ENCODE measurements around the gene CLASRP.
"Not testable (repeated sequence)": the region's sequence is repeated elsewhere in the genome, so short reads cannot be mapped to it uniquely, and the experiment has no call there.

Gene CLASRP

DNA sequence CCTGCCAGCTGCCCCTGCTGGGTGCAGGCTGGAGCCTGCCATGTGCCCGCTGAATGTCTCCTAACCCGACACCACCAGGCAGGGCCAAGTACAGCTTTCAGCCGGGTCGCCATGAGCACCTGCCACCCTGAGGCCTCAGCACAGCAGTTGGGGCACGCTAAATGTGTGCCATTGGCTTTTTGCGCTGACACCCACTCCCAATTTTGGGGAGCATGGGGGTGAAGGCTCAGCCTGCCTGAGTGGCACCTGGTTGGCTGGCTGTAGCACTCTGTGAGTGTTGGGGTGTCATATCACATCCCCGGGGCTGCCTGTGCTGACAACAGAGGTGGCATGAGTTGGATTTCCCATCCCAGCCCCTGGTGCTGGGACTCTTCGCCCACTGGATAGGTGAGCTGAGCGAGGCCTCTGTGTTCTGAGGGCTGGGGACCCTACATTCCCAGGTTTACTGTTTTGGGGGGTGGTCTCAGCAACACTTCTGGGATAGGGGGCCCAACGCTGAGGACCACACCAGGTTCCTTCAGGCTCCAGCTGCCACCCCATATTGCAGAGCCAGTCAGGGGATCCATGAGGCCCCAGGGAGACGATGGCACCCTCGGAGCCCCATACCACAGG lies 44.8 kb upstream of the CLASRP start:
- TF ChIP-seq, protein P1, sequence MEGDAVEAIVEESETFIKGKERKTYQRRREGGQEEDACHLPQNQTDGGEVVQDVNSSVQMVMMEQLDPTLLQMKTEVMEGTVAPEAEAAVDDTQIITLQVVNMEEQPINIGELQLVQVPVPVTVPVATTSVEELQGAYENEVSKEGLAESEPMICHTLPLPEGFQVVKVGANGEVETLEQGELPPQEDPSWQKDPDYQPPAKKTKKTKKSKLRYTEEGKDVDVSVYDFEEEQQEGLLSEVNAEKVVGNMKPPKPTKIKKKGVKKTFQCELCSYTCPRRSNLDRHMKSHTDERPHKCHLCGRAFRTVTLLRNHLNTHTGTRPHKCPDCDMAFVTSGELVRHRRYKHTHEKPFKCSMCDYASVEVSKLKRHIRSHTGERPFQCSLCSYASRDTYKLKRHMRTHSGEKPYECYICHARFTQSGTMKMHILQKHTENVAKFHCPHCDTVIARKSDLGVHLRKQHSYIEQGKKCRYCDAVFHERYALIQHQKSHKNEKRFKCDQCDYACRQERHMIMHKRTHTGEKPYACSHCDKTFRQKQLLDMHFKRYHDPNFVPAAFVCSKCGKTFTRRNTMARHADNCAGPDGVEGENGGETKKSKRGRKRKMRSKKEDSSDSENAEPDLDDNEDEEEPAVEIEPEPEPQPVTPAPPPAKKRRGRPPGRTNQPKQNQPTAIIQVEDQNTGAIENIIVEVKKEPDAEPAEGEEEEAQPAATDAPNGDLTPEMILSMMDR (IDR thresholded peaks at IDR 0.05; ENCODE audit: unreplicated experiment in 3 of 3): no peak
- H3K27me3 Mint-ChIP-seq (ENCODE audit: low read depth): no peaks in the 10 kb centered on the region

DNA sequence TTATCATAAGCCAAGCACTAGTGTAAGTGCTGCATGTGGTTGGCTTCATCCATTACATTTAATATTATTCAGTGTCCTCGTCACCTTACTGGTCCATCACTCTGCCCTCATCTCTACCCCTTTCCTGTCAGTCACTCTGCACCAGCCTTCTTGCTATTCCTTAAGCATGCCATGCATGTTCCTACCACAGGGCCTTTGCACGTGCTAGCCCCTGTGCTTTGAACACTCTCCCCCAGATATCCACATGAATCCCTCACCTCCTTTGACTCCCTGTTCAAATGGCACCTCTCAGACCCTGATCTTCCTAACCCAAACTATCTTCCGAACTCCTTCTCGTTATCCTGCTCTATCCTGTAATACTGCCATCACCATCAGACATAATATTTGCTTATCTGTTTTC lies 40.8 kb upstream of the CLASRP start:
- H3K4me1 Mint-ChIP-seq: peaks cover 6% of the 10 kb centered on the region
- H3K4me3 Mint-ChIP-seq: peak overlapping the region in 1 of 3 experiments; percentile 5
- H3K27me3 Mint-ChIP-seq (ENCODE audit: low read depth): no peaks in the 10 kb centered on the region
- peaks cover 11% of the 10 kb centered on the region for H3K36me3 Mint-ChIP-seq (ENCODE audit: low read depth)
- TF ChIP-seq, protein P1 (IDR thresholded peaks at IDR 0.05; ENCODE audit: unreplicated experiment in 3 of 3): no peak
- H3K27ac Mint-ChIP-seq: no peak overlapping the region
- no peaks in the 10 kb centered on the region for H3K9me3 Mint-ChIP-seq

More for the DNA sequence above, 44.8 kb upstream of the CLASRP start:
- no peaks in the 10 kb centered on the region for H3K9me3 Mint-ChIP-seq
- H3K4me3 Mint-ChIP-seq: no peak overlapping the region
- peaks cover 15% of the 10 kb centered on the region for H3K36me3 Mint-ChIP-seq (ENCODE audit: low read depth)
- H3K4me1 Mint-ChIP-seq: no peaks in the 10 kb centered on the region
- H3K27ac Mint-ChIP-seq: no peak overlapping the region

DNA sequence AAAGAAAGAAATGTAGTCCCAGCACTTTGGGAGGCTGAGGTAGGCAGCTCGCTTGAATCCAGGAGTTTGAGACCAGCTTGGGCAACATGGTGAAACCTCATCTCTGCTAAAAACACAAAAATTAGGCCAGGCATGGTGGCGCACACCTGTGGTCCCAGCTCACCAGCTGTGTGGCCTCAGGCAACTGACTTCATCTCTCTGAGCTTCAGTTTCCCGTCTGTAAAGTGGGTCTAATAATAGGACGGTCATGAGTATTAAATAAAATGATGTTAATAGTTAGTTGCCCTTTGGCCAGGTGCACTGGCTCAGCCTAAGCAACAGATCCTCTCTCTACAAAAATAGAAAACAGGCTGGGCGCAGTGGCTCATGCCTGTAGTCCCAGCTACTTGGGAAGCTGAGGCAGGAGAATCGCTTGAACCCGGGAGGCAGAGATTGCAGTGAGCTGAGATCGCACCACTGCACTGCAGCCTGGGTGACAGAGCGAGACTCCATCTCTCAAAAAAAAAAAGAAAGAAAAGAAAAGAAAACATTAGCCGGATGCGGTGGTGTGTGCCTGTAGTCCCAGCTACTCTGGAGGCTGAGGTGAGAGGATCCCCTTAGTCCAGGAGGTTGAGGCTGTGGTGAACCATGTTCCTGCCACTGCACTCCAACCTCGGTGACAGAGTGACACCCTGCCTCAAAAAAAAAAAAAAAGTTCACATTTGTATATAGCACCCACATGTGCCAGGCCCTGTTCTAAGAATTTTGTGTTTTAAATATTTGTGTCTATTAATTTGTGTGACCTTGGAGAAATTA lies 39.5 kb upstream of the CLASRP start:
- not testable (repeated sequence) for H3K27me3 Mint-ChIP-seq (ENCODE audit: low read depth); H3K9me3 Mint-ChIP-seq; H3K4me1 Mint-ChIP-seq; H3K36me3 Mint-ChIP-seq (ENCODE audit: low read depth)
- Mint-ChIP-seq H3K27ac (peak overlapping the region in 1 of 3 experiments; percentile 87), H3K4me3 (peak overlapping the region; percentile 72 to 88 (median 85))

DNA sequence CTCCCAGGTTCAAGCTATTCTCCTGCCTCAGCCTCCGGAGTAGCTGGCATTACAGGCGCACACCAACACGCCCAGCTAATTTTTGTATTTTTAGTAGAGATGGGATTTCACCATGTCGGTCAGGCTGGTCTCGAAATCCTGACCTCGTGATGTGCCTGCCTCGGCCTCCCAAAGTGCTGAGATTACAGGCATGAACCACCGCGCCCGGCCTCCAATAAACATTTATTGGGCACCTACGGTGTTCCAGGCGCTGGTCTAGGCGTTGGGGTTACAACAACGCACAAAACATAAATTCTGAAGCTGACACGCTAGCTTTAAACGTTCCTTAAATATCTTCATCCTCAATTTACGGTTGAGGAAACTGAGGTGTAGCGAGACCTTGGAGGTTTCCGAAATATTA lies 38.2 kb upstream of the CLASRP start:
- peak overlapping the region; percentile 72 to 88 (median 85) for H3K4me3 Mint-ChIP-seq
- H3K27me3 Mint-ChIP-seq (ENCODE audit: low read depth); H3K9me3 Mint-ChIP-seq; H3K27ac Mint-ChIP-seq; H3K4me1 Mint-ChIP-seq; H3K36me3 Mint-ChIP-seq (ENCODE audit: low read depth): not testable (repeated sequence)

DNA sequence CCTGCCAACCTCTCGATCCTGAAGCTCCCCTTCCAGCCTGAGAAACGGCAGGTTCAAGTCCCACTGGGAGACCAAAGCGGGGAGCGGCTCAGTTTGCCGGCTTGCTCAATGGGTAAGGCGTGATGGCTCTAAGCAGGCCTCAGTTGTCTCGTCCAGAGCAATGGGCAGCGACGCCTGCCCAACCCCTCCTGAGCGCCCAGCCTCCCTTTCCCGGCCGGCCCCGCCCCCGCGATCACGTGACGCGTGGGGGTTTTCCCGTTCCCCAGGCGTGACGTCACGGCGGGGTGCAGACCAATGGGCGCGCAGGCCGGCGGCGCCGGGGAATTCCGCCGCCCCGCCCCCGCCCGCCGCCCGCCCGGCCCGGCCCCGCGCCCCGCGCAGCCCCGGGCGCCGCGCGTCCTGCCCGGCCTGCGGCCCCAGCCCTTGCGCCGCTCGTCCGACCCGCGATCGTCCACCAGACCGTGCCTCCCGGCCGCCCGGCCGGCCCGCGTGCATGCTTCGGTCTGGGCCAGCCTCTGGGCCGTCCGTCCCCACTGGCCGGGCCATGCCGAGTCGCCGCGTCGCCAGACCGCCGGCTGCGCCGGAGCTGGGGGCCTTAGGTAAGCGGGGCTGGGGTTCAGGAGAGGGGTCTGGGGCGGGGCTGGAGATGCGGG lies 37.6 kb upstream of the CLASRP start, which contains the start of gene RELB:
RELB (plus strand) TSS at position 378 of the 653 bp plus-strand sequence; CDS start at position 494, 116 bp downstream.
- Mint-ChIP-seq H3K27me3 (ENCODE audit: low read depth) (no peaks in the 10 kb centered on the region), H3K9me3 (no peaks in the 10 kb centered on the region), H3K4me3 (peak within 1 kb of the TSS; percentile 97 to 99 (median 99)), H3K27ac (peak within 1 kb of the TSS; percentile 92 to 99 (median 99)), H3K36me3 (ENCODE audit: low read depth) (peaks cover 8% of the 10 kb centered on the region), H3K4me1 (peaks cover 6% of the 10 kb centered on the region)
- TF ChIP-seq, protein P1 (IDR thresholded peaks at IDR 0.05; ENCODE audit: unreplicated experiment in 3 of 3): no peak

DNA sequence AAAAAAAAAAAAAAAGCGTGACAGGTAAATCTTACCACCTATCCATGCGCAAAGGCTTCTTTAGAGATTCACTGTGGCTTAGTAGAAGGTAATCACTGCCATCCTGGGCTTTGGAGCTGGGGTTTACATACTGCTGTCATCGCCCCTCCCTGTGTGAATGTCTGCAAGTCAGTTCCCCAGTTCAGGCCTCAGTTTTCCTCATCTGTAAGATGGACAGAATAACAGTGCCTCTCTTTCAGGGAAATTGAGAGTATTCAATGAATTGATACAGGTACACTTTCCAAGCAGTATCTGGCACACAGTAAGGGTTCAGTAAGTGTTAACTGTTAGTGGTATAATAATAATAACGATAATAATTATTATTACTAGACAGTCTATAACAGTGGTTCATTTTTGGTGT lies 35.4 kb upstream of the CLASRP start:
- H3K9me3 Mint-ChIP-seq: no peaks in the 10 kb centered on the region

More for the DNA sequence above, 35.4 kb upstream of the CLASRP start:
- no peaks in the 10 kb centered on the region for H3K27me3 Mint-ChIP-seq (ENCODE audit: low read depth)
- H3K36me3 Mint-ChIP-seq (ENCODE audit: low read depth): peaks cover 11% of the 10 kb centered on the region
- no peak overlapping the region for H3K4me3 Mint-ChIP-seq
- no peak overlapping the region for H3K27ac Mint-ChIP-seq
- peaks cover 6% of the 10 kb centered on the region for H3K4me1 Mint-ChIP-seq
- TF ChIP-seq, protein P1 (IDR thresholded peaks at IDR 0.05; ENCODE audit: unreplicated experiment in 3 of 3): no peak
